Neural crest cell (in vitro differentiated cells): Measurements from ENCODE around the gene WDR53. TPM values are rescaled to one million over a fixed set of nuclear protein-coding genes. Genes with fewer than 3 reads are reported as not detected.
"Not testable (repeated sequence)": the region's sequence is repeated elsewhere in the genome, so short reads cannot be mapped to it uniquely, and the experiment has no call there.

ENCODE experiments used
- DNase-seq: peaks from one replicate; pipeline ENCODE4 v3.0.0; 2021; ENCODE audit warnings: low read depth, mixed read lengths, low spot score
- H3K27ac Mint-ChIP-seq: one replicate; pipeline ENCODE4 v1.8.0; 2021; ENCODE audit warnings: mild to moderate bottlenecking, mixed read lengths; ENCODE audit not compliant: unreplicated experiment
- H3K27me3 Mint-ChIP-seq: 2 replicates; pipeline ENCODE4 v1.8.0; 2021; ENCODE audit warnings: low read depth, mild to moderate bottlenecking, mixed read lengths
- H3K36me3 Mint-ChIP-seq: 2 replicates; pipeline ENCODE4 v1.8.0; 2021; ENCODE audit warnings: low read depth, mild to moderate bottlenecking, mixed read lengths
- H3K4me1 Mint-ChIP-seq: 2 replicates; pipeline ENCODE4 v1.8.0; 2021; ENCODE audit warnings: mixed read lengths
- H3K4me3 Mint-ChIP-seq: one replicate; pipeline ENCODE4 v1.8.0; 2021; ENCODE audit warnings: mild to moderate bottlenecking, mixed read lengths
- H3K9me3 Mint-ChIP-seq: 2 replicates; pipeline ENCODE4 v1.8.0; 2021; ENCODE audit warnings: mixed read lengths
- CTCF ChIP-seq: fragments of 200-600 bp; sonication (generic); conservative IDR thresholded peaks from 2 replicates; pipeline ENCODE4 v1.5.0; 2021; ENCODE audit warnings: antibody characterized with exemption, mild to moderate bottlenecking
- total RNA-seq: library from RNA; stranded (reverse); gene quantifications from 2 replicates; pipeline ENCODE4 v1.2.1, GENCODE V29; 2021

Gene WDR53
- total RNA-seq, 1 donor from 2014 or later = 16.1 TPM

- DNase-seq = no peak
- H3K4me3 Mint-ChIP-seq = no peak overlapping the region
- H3K4me1 Mint-ChIP-seq = no peaks in the 10 kb centered on the region
These were observed 54.5 kb downstream of the WDR53 start for GRCh38 chr3:196513697-196514349.

GRCh38 chr3:196511646-196512425 is 56.5 kb downstream of the WDR53 start:
- H3K9me3 Mint-ChIP-seq = peaks cover 16% of the 10 kb centered on the region
- not testable (repeated sequence) for H3K36me3 Mint-ChIP-seq, H3K4me3 Mint-ChIP-seq, H3K27ac Mint-ChIP-seq, DNase-seq, H3K4me1 Mint-ChIP-seq
- peaks cover 12% of the 10 kb centered on the region for H3K27me3 Mint-ChIP-seq

More at GRCh38 chr3:196513697-196514349, 54.5 kb downstream of the WDR53 start:
- H3K27me3 Mint-ChIP-seq = peaks cover 9% of the 10 kb centered on the region
- TF ChIP-seq CTCF = no peak
- H3K36me3 Mint-ChIP-seq = peaks cover 5% of the 10 kb centered on the region
- no peak overlapping the region for H3K27ac Mint-ChIP-seq
- peaks cover 16% of the 10 kb centered on the region for H3K9me3 Mint-ChIP-seq

- H3K36me3 Mint-ChIP-seq, H3K4me3 Mint-ChIP-seq, H3K27ac Mint-ChIP-seq, DNase-seq, H3K4me1 Mint-ChIP-seq: not testable (repeated sequence)
- Mint-ChIP-seq H3K9me3 (peaks cover 15% of the 10 kb centered on the region), H3K27me3 (peaks cover 14% of the 10 kb centered on the region)
These were observed 57.2 kb downstream of the WDR53 start for GRCh38 chr3:196511108-196511507.

- Mint-ChIP-seq H3K9me3 (peaks cover 11% of the 10 kb centered on the region), H3K27me3 (peaks cover 10% of the 10 kb centered on the region), H3K4me1 (peaks cover 3% of the 10 kb centered on the region), H3K36me3 (peaks cover 9% of the 10 kb centered on the region), H3K27ac (no peak overlapping the region), H3K4me3 (no peak overlapping the region)
- no peak for DNase-seq
- TF ChIP-seq CTCF = no peak
These were observed 61.7 kb downstream of the WDR53 start for GRCh38 chr3:196506687-196507086.

GRCh38 chr3:196504556-196504955 is 63.8 kb downstream of the WDR53 start:
- Mint-ChIP-seq H3K4me3 (peak overlapping the region; percentile 24), H3K4me1 (peaks cover 22% of the 10 kb centered on the region), H3K27ac (peak overlapping the region; percentile 57), H3K9me3 (peaks cover 7% of the 10 kb centered on the region), H3K36me3 (peaks cover 13% of the 10 kb centered on the region), H3K27me3 (peaks cover 4% of the 10 kb centered on the region)
- TF ChIP-seq CTCF = no peak
- DNase-seq = no peak

Other genes starting within 250 kb of the WDR53 start
- not detected in 2 replicates for gene TM4SF19, start 230.2 kb downstream of the WDR53 start, total RNA-seq
- gene UBXN7, start 136.1 kb downstream of the WDR53 start, total RNA-seq = 82.7 and 97.9 TPM in 2 replicates
- gene RNF168, start 64.8 kb downstream of the WDR53 start, total RNA-seq = 40.7 and 44.6 TPM in 2 replicates
- gene SMCO1, start 53.2 kb downstream of the WDR53 start, total RNA-seq = not detected in 2 replicates
- gene FBXO45, start 106 bp upstream of the WDR53 start, total RNA-seq = 16.9 and 17.9 TPM in 2 replicates
- gene NRROS, start 71.1 kb upstream of the WDR53 start, total RNA-seq = 0.52 and 1.5 TPM in 2 replicates
- gene CEP19, start 143.7 kb upstream of the WDR53 start, total RNA-seq = 5.8 and 6.3 TPM in 2 replicates
- 36.2 and 37.8 TPM in 2 replicates for gene PIGX, start 143.8 kb upstream of the WDR53 start, total RNA-seq
- 92.2 and 96.4 TPM in 2 replicates for gene PAK2, start 171.3 kb upstream of the WDR53 start, total RNA-seq